GM21529 (cell line): ENCODE results near the gene BMAL1.

Source experiments
- ATAC-seq: cut with Tn5 transposase; IDR thresholded peaks from one replicate; pipeline ENCODE4 v1.9.1; 2021; ENCODE audit not compliant: unreplicated experiment

The BMAL1 gene

GRCh38 chr11:13338427-13339069, 61.0 kb downstream of the BMAL1 start:
- peak; percentile 17 for ATAC-seq

- ATAC-seq, result no peak
Measured at GRCh38 chr11:13339195-13340153, 61.9 kb downstream of the BMAL1 start.

GRCh38 chr11:13341026-13341425, 63.4 kb downstream of the BMAL1 start:
- no peak for ATAC-seq

- peak; percentile 46 for ATAC-seq
Measured at GRCh38 chr11:13343067-13343466, 65.5 kb downstream of the BMAL1 start.

GRCh38 chr11:13343931-13344717, 66.5 kb downstream of the BMAL1 start:
- ATAC-seq, result peak; percentile 49

- no peak for ATAC-seq
Measured at GRCh38 chr11:13344818-13345217, 67.2 kb downstream of the BMAL1 start.

GRCh38 chr11:13346470-13346869, 68.9 kb downstream of the BMAL1 start:
- ATAC-seq, result no peak

GRCh38 chr11:13347901-13348300, 70.3 kb downstream of the BMAL1 start:
- no peak for ATAC-seq

GRCh38 chr11:13348305-13348704, 70.7 kb downstream of the BMAL1 start:
- peak; percentile 43 for ATAC-seq

GRCh38 chr11:13349046-13349445, 71.5 kb downstream of the BMAL1 start:
- ATAC-seq, result no peak

- ATAC-seq, result no peak
Measured at GRCh38 chr11:13349581-13349980, 72.0 kb downstream of the BMAL1 start.

GRCh38 chr11:13352711-13353110, 75.1 kb downstream of the BMAL1 start:
- no peak for ATAC-seq

- ATAC-seq, result no peak
Measured at GRCh38 chr11:13354335-13354734, 76.7 kb downstream of the BMAL1 start.

GRCh38 chr11:13355191-13355590, 77.6 kb downstream of the BMAL1 start:
- ATAC-seq, result no peak

- no peak for ATAC-seq
Measured at GRCh38 chr11:13357232-13357631, 79.6 kb downstream of the BMAL1 start.

- no peak for ATAC-seq
Measured at GRCh38 chr11:13358596-13359270, 81.1 kb downstream of the BMAL1 start.

GRCh38 chr11:13362596-13363109, 85.1 kb downstream of the BMAL1 start:
- no peak for ATAC-seq

GRCh38 chr11:13364388-13364787, 86.8 kb downstream of the BMAL1 start:
- no peak for ATAC-seq

- no peak for ATAC-seq
Measured at GRCh38 chr11:13366266-13367026, 88.9 kb downstream of the BMAL1 start.

GRCh38 chr11:13367115-13367514, 89.5 kb downstream of the BMAL1 start:
- ATAC-seq, result peak; percentile 45
